ENCODE data around the gene IGFBPL1.
"Not testable (repeated sequence)": the region's sequence is repeated elsewhere in the genome, so short reads cannot be mapped to it uniquely, and the experiment has no call there.

The IGFBPL1 gene

DNA sequence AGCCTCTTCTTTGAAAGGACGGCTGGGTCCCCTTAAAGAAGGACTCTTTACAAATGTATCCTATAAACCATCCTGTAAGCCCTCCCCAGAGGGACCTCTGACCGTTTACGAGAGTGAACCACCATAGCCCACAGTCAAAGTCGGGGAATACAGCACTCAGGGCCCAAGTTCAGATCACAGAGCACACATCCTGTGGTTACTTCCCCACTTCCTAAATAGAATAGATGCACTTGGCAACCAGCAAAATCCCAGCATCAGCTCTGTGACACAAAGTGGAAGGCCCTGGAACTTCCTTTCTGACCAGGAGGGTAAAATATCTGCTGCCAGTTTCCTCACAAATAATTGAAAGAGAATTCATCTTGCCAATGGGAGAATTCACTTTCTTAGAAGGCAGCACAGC is 6.9 kb upstream of the IGFBPL1 start:
- DNase-seq = no peak

DNA sequence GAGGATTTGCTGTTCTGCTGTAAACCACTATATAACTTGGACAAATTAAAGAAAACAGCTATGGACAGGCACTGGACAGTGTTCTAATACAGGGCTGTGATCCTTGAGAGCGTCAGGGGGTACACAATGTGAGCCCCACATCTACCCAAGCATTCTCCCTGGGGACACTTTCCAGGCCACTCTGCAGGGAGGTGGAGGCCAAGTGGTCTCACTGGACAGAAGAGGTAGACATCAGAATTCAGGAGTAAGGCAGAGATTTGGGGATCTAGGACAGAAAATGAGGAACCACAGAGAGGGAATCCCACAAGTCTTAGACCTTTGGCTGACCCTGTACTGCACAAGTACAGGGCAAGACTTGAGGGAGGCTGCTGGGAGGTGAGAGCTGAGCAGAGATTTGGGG is 3.8 kb upstream of the IGFBPL1 start:
- no peak for DNase-seq

GRCh38 chr9:38424918-38425317 is 664 bp upstream of the IGFBPL1 start:
- DNase-seq = no peak

DNA sequence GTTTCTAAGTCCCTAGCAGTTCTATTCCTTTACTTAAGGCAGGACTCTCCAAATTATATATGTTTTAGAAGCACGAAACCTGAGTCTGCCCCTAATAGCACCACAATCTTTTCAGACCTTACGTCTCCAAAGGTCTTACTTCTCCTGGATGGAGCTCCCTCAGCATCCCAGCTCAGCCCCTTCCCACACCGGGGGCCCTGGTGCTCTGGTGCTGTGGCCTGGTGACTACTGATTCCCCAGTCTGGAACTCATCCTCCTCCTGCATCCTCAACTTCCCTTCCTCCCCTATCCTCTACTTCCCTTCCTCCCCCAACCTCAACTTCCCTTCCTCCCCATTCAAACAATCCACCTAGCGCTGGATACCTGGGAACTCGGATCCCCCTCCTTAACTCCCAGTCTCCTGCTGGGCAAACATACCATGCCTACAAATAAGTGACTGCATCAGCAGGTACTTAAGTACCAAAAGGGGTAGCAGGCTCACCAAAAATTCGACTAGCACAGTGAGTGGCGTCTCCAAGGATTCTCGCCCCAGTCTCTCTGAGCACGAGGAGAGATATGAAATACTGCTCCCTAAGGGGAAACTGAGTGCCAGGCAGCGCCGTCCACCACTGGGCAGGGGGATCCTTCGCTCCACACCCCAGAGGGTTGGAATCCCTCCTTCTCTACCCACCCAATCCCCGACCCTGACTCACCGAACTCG is 831 bp downstream of the IGFBPL1 start:
- no peak for DNase-seq

GRCh38 chr9:38422555-38423260 is 1.5 kb downstream of the IGFBPL1 start:
- no peak for DNase-seq

GRCh38 chr9:38421498-38422211 is 2.6 kb downstream of the IGFBPL1 start:
- no peak for DNase-seq

- DNase-seq = no peak
Measured at GRCh38 chr9:38419181-38419580, 5.1 kb downstream of the IGFBPL1 start.

DNA sequence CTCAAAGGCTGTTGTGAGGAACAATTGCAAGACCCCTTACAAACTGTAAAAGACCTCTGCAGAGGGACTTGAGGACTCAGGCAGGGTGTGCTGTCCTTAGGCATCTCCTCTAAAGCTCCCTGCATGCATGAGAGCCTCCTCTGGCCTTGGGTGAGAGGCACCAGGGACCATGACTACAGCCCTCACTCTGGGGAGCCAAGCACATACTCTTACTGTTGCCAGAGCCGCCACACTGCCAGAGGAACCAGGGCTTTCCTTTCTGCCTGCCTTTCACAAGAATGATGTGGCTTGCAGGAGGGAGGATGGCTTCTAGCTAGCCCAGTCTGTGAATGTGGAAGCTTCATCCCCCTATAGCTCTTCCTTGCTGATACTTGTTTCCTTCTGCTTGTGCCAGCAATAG is 5.9 kb downstream of the IGFBPL1 start:
- no peak for DNase-seq

DNA sequence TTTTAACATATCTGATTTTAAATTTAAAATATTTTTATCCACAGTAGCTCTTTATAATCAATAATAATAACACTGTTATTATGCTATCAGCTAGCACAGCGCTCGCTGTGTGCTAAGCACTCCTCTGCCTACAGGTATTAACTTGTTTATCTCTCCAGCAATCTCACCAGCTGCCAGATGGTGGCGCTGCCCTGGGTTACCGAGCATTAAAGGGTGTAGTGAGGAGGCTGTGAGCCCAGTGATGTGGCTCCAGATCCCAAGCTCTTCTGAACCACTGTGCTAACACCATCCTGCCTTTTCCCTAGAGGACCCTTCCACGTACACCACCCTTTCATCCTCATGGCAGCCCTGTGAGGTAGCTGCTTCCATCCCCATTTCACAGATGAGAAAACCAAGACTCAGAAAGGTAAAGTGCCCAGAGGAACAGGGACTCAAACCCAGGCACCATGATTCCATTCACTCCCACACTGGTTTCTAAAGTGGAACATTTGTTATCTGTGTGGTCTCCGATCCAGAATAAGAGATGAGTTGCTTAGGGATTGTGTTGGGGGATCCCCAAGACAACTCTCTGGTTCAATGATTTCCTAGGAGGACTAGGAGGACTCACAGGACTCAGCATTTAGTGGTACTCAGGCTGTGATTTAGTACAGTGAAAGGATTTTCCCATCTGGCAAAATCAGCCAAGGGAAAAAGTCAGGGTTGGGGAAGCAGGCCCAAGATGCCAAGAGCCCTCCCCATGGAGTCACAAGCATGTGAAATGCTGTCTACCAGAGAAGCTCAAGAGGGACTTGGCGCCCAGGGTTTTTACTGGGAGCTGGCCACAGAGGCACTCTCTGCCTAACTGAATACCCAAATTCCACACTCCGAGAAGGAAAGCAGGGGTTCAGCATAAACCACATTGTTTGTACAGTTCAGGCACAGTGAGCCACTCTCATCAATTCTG is 7.0 kb downstream of the IGFBPL1 start:
- DNase-seq = peak; percentile 11

- DNase-seq = peak; percentile 14
Measured at GRCh38 chr9:38416461-38416860, 7.8 kb downstream of the IGFBPL1 start.

GRCh38 chr9:38415856-38416255 is 8.4 kb downstream of the IGFBPL1 start:
- no peak for DNase-seq

DNA sequence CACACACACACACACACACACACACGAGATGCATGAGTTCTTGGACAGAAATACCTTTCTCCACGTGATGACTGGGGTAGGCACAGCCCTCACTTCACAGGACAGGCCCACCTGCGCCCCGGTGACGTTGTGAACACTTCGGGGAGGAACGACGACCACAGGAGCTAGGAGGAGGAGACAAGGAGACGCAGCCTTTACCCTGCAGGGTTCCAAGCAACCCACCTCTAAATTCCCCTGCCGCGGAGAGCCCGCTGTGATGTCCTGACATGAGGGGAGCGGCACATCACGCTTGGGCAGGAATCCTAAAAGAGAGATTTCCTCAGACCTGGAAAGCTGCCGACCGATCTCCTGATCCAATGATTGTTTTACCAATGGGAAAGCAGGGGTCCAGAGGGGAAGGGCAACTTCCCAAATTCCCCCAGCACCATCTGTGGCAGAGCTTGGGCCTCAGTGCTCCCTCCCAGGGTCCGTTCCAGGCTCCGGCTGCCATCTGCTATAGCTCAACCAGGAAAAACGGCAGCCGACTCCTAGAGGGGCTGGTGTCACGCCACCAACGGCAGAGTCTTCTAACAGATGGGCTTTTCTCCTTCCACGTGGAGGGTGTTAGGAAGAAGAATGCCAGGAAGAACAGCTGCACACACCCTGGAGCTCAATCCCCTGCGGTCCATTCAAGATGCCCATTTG is 10.1 kb downstream of the IGFBPL1 start:
- no peak for DNase-seq

- no peak for DNase-seq
Measured at GRCh38 chr9:38413283-38413682, 11.0 kb downstream of the IGFBPL1 start.

GRCh38 chr9:38412751-38413150 is 11.5 kb downstream of the IGFBPL1 start:
- DNase-seq = no peak

GRCh38 chr9:38408719-38409118 is 15.5 kb downstream of the IGFBPL1 start:
- no peak for DNase-seq

DNA sequence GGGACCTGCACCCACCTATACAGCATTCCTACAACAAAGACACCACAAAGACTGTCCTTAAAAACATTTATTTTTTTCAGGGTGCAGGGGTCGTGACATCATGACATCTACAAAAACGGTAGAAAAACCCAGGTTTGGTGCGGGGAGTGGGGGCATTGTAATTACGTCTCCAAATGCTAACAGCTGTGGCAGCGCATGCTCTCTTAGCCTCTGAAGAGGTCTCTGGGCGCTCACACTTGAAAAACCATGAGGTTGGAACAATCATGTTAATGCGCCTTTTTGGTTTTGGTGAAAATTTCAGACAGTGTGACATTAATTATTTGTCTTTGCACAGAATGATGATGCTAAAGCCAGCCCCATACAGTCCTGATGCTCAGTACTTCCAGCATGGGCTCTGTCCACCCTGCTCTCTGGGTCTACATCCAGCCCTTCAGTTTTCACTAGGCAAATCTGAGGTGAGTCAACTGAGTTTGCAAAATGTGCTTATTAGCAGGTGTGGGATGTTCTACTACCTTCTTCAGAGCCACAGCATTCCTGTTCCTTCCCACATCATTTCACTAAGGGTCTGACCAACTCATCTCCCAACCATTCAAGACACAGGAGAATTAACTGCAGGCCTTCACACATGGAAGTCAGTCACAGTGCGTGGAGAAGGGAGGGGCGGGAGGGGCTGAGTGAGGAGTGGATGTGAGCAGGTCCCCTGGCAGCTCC is 17.6 kb downstream of the IGFBPL1 start:
- DNase-seq = no peak

- no peak for DNase-seq
Measured at GRCh38 chr9:38405785-38406184, 18.5 kb downstream of the IGFBPL1 start.

- no peak for DNase-seq
Measured at GRCh38 chr9:38404314-38404713, 19.9 kb downstream of the IGFBPL1 start.

GRCh38 chr9:38401994-38402393 is 22.3 kb downstream of the IGFBPL1 start:
- no peak for DNase-seq

DNA sequence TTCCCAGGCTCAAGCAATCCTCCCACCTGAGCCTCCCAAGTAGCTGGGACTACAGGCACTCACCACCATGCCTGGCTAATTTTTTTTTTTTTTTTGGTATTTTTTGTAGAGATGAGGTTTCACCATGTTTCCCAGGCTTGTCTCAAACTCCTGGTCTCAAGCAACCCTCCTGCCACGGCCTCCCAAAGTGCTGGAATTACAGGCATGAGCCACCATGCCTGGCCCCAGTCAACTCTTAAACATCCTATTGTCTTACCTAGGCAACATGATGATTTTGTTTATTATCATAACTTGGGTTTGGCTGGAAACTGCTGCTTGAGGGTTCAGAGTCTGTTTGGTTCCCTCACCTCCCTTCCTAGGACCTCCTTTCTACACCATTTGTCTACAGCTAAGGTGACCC is 25.1 kb downstream of the IGFBPL1 start:
- not testable (repeated sequence) for DNase-seq

DNA sequence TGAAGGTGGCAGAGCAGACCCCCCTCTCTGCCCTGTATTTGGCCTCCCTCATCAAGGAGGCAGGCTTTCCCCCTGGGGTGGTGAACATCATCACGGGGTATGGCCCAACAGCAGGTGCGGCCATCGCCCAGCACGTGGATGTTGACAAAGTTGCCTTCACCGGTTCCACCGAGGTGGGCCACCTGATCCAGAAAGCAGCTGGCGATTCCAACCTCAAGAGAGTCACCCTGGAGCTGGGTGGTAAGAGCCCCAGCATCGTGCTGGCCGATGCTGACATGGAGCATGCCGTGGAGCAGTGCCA is 27.9 kb downstream of the IGFBPL1 start:
- no peak for DNase-seq

Measured in HCEC 1CT (cell line).